Measurements from ENCODE around the gene FCHO2.

FCHO2 gene

GRCh38 chr5:72951671-72952468 lies 4.0 kb upstream of the FCHO2 start:
- Histone ChIP-seq H3K23ac (ENCODE audit: low read length) (no peak overlapping the region), H3K9me3 (ENCODE audit: insufficient read depth, low read depth, low read length) (no peaks in the 10 kb centered on the region), H3K9ac (ENCODE audit: low read length) (no peak overlapping the region), H3K27me3 (ENCODE audit: insufficient read depth, low read length) (no peaks in the 10 kb centered on the region), H3K4me3 (ENCODE audit: low read depth, low read length) (no peak overlapping the region), H4K12ac (ENCODE audit: low read depth, low read length) (no peak overlapping the region), H3K4me1 (ENCODE audit: control insufficient read depth in 1 of 2, insufficient read depth in 2 of 2, low read length in 2 of 2) (no peaks in the 10 kb centered on the region), H4K91ac (ENCODE audit: low read depth, low read length) (no peak overlapping the region), H2BK120ac (ENCODE audit: insufficient read depth, low read length, poor library complexity) (no peak overlapping the region), H2BK5ac (ENCODE audit: low read depth, low read length, poor library complexity) (no peak overlapping the region), H2BK12ac (ENCODE audit: low read length) (no peak overlapping the region), H3K4me2 (ENCODE audit: low read length) (no peak overlapping the region), H3K79me2 (ENCODE audit: control insufficient read depth, insufficient read depth, low read length, poor library complexity) (peaks cover 10% of the 10 kb centered on the region), H2AK5ac (ENCODE audit: low read length) (no peak overlapping the region), H4K8ac (ENCODE audit: low read depth, low read length) (no peak overlapping the region), H3K36me3 (ENCODE audit: control insufficient read depth in 1 of 2, insufficient read depth in 2 of 2, low read length in 2 of 2) (no peaks in the 10 kb centered on the region), H3K4ac (ENCODE audit: low read depth, low read length) (no peak overlapping the region), H2AFZ (ENCODE audit: insufficient read depth, low read length, poor library complexity) (no peak overlapping the region), H3K79me1 (ENCODE audit: low read length) (peaks cover 15% of the 10 kb centered on the region), H3K27ac (ENCODE audit: low read depth, low read length) (no peak overlapping the region), H3K18ac (ENCODE audit: low read length) (no peak overlapping the region), H3K14ac (ENCODE audit: low read length) (no peak overlapping the region)
- WGBS (ENCODE audit: extremely low coverage, insufficient coverage, insufficient read length), result no CpG with 5 or more reads among the region's 7 CpGs
- peak in 1 of 2 donors; percentile 44 for DNase-seq

- no peak overlapping the region for H3K23ac ChIP-seq (ENCODE audit: low read length)
- DNase-seq, result no peak
Observed at GRCh38 chr5:72954389-72954788, 1.5 kb upstream of the FCHO2 start.

DNA sequence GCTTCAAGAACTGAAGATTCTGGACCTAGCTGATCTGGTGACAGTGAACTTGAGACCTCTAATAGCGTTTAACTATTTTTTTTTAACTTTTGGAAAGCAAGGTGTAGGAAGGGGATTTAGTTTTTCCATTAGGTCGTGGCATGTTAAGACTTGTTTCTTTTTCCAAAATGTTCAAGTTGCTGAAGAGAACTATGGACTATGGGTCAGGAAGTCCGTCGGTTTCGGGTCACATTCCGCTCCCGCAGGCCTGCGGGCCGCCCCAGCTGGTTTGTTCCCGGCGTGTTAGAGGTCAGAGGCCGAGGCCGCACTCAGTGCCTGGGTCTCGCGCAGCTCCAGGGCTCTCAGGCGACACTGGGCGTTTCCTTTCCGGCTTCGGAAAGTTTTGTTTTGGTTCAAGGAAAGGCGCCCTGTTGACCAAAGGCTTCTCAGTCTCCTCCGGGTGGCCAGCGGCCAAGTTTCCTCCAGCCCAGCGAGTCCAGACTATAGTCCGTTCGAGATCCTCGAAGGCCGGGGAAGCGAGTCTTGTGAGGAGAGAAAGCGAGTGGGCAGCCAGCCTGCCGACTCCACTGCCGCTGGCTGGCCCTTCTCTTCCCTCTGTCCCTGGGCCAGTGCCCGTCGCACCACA lies 586 bp upstream of the FCHO2 start:
- Histone ChIP-seq H4K8ac (ENCODE audit: low read depth, low read length) (peak overlapping the region; percentile 95), H3K4me3 (ENCODE audit: low read depth, low read length) (peak overlapping the region; percentile 78), H3K79me1 (ENCODE audit: low read length) (peaks cover 15% of the 10 kb centered on the region), H2AK5ac (ENCODE audit: low read length) (no peak overlapping the region), H3K27me3 (ENCODE audit: insufficient read depth, low read length) (no peaks in the 10 kb centered on the region), H3K27ac (ENCODE audit: low read depth, low read length) (peak overlapping the region; percentile 94), H4K12ac (ENCODE audit: low read depth, low read length) (peak overlapping the region; percentile 96), H3K18ac (ENCODE audit: low read length) (peak overlapping the region; percentile 89), H3K79me2 (ENCODE audit: control insufficient read depth, insufficient read depth, low read length, poor library complexity) (peaks cover 10% of the 10 kb centered on the region), H2BK12ac (ENCODE audit: low read length) (peak overlapping the region; percentile 39), H2BK5ac (ENCODE audit: low read depth, low read length, poor library complexity) (peak overlapping the region; percentile 92), H3K9me3 (ENCODE audit: insufficient read depth, low read depth, low read length) (no peaks in the 10 kb centered on the region), H3K4ac (ENCODE audit: low read depth, low read length) (peak overlapping the region; percentile 46), H4K91ac (ENCODE audit: low read depth, low read length) (peak overlapping the region; percentile 95), H3K4me2 (ENCODE audit: low read length) (peak overlapping the region; percentile 89), H3K9ac (ENCODE audit: low read length) (peak overlapping the region; percentile 91), H2BK120ac (ENCODE audit: insufficient read depth, low read length, poor library complexity) (peak overlapping the region; percentile 86), H3K4me1 (ENCODE audit: control insufficient read depth in 1 of 2, insufficient read depth in 2 of 2, low read length in 2 of 2) (no peaks in the 10 kb centered on the region), H3K14ac (ENCODE audit: low read length) (peak overlapping the region; percentile 94), H3K36me3 (ENCODE audit: control insufficient read depth in 1 of 2, insufficient read depth in 2 of 2, low read length in 2 of 2) (peaks cover 0 to 2% of the 10 kb centered on the region in 2 experiments), H2AFZ (ENCODE audit: insufficient read depth, low read length, poor library complexity) (peak overlapping the region; percentile 92), H3K23ac (ENCODE audit: low read length) (no peak overlapping the region)
- DNase-seq, result peak; percentile 78
- WGBS (ENCODE audit: extremely low coverage, insufficient coverage, insufficient read length), result no CpG with 5 or more reads among the region's 33 CpGs

More at GRCh38 chr5:72954389-72954788, 1.5 kb upstream of the FCHO2 start:
- no peak overlapping the region for H2BK5ac ChIP-seq (ENCODE audit: low read depth, low read length, poor library complexity)
- H4K8ac ChIP-seq (ENCODE audit: low read depth, low read length), result no peak overlapping the region
- H3K27ac ChIP-seq (ENCODE audit: low read depth, low read length), result no peak overlapping the region
- H3K9ac ChIP-seq (ENCODE audit: low read length), result no peak overlapping the region
- H3K4ac ChIP-seq (ENCODE audit: low read depth, low read length), result no peak overlapping the region
- H3K4me2 ChIP-seq (ENCODE audit: low read length), result no peak overlapping the region
- no peak overlapping the region for H3K4me3 ChIP-seq (ENCODE audit: low read depth, low read length)
- no peaks in the 10 kb centered on the region for H3K36me3 ChIP-seq (ENCODE audit: control insufficient read depth in 1 of 2, insufficient read depth in 2 of 2, low read length in 2 of 2)
- H3K27me3 ChIP-seq (ENCODE audit: insufficient read depth, low read length), result no peaks in the 10 kb centered on the region
- H2BK120ac ChIP-seq (ENCODE audit: insufficient read depth, low read length, poor library complexity), result no peak overlapping the region
- no peaks in the 10 kb centered on the region for H3K4me1 ChIP-seq (ENCODE audit: control insufficient read depth in 1 of 2, insufficient read depth in 2 of 2, low read length in 2 of 2)
- H2AFZ ChIP-seq (ENCODE audit: insufficient read depth, low read length, poor library complexity), result no peak overlapping the region
- H3K9me3 ChIP-seq (ENCODE audit: insufficient read depth, low read depth, low read length), result no peaks in the 10 kb centered on the region
- peaks cover 15% of the 10 kb centered on the region for H3K79me1 ChIP-seq (ENCODE audit: low read length)
- peaks cover 10% of the 10 kb centered on the region for H3K79me2 ChIP-seq (ENCODE audit: control insufficient read depth, insufficient read depth, low read length, poor library complexity)
- no peak overlapping the region for H2AK5ac ChIP-seq (ENCODE audit: low read length)
- H2BK12ac ChIP-seq (ENCODE audit: low read length), result peak overlapping the region; percentile 61
- H3K18ac ChIP-seq (ENCODE audit: low read length), result no peak overlapping the region
- H3K14ac ChIP-seq (ENCODE audit: low read length), result no peak overlapping the region
- no peak overlapping the region for H4K12ac ChIP-seq (ENCODE audit: low read depth, low read length)
- no peak overlapping the region for H4K91ac ChIP-seq (ENCODE audit: low read depth, low read length)
- WGBS (ENCODE audit: extremely low coverage, insufficient coverage, insufficient read length), result no CpG with 5 or more reads among the region's 7 CpGs

- Histone ChIP-seq H3K4ac (ENCODE audit: low read depth, low read length) (peak overlapping the region; percentile 99), H3K9me3 (ENCODE audit: insufficient read depth, low read depth, low read length) (no peaks in the 10 kb centered on the region), H3K4me2 (ENCODE audit: low read length) (peak overlapping the region; percentile 67), H2AK5ac (ENCODE audit: low read length) (peak overlapping the region; percentile 54), H3K36me3 (ENCODE audit: control insufficient read depth in 1 of 2, insufficient read depth in 2 of 2, low read length in 2 of 2) (peaks cover 0 to 2% of the 10 kb centered on the region in 2 experiments), H3K18ac (ENCODE audit: low read length) (peak overlapping the region; percentile 89), H3K79me2 (ENCODE audit: control insufficient read depth, insufficient read depth, low read length, poor library complexity) (peaks cover 10% of the 10 kb centered on the region), H3K27ac (ENCODE audit: low read depth, low read length) (peak overlapping the region; percentile 95), H3K79me1 (ENCODE audit: low read length) (peaks cover 15% of the 10 kb centered on the region), H3K27me3 (ENCODE audit: insufficient read depth, low read length) (no peaks in the 10 kb centered on the region), H3K4me3 (ENCODE audit: low read depth, low read length) (peak overlapping the region; percentile 91), H3K23ac (ENCODE audit: low read length) (no peak overlapping the region), H2BK12ac (ENCODE audit: low read length) (peak overlapping the region; percentile 85), H2AFZ (ENCODE audit: insufficient read depth, low read length, poor library complexity) (peak overlapping the region; percentile 93), H3K9ac (ENCODE audit: low read length) (peak overlapping the region; percentile 96), H3K14ac (ENCODE audit: low read length) (peak overlapping the region; percentile 88), H4K91ac (ENCODE audit: low read depth, low read length) (peak overlapping the region; percentile 91), H2BK120ac (ENCODE audit: insufficient read depth, low read length, poor library complexity) (peak overlapping the region; percentile 62), H2BK5ac (ENCODE audit: low read depth, low read length, poor library complexity) (peak overlapping the region; percentile 98), H4K8ac (ENCODE audit: low read depth, low read length) (peak overlapping the region; percentile 86), H3K4me1 (ENCODE audit: control insufficient read depth in 1 of 2, insufficient read depth in 2 of 2, low read length in 2 of 2) (no peaks in the 10 kb centered on the region), H4K12ac (ENCODE audit: low read depth, low read length) (peak overlapping the region; percentile 96)
- WGBS (ENCODE audit: extremely low coverage, insufficient coverage, insufficient read length), result no CpG with 5 or more reads among the region's 51 CpGs
- peak; percentile 48 to 73 for DNase-seq
Observed at GRCh38 chr5:72956324-72957140, 691 bp downstream of the FCHO2 start.

All from trophoblast cell (in vitro differentiated cells and primary cell).